Astrocyte of the cerebellum (primary cell): ENCODE measurements around the gene CPA2.

Source experiments
- DNase-seq: peaks from one replicate; pipeline ENCODE4 v3.0.0-alpha.2; 2011; ENCODE audit warnings: low read depth
- H3K4me3 ChIP-seq: 2 replicates; pipeline ENCODE4 v1.5.1; 2011; ENCODE audit warnings: mild to moderate bottlenecking, low read depth, low read length, moderate library complexity
- in situ Hi-C: cut with HindIII; loops from 2 replicates; pipeline ENCODE4 v1.10.0; 2017; ENCODE audit warnings: low sequenced_read_pairs
- TF ChIP-seq, protein P1 (sequence below): IDR thresholded peaks from 2 replicates; pipeline ENCODE4 v1.5.1; 2012; ENCODE audit warnings: low read length, low read depth, moderate library complexity, mild to moderate bottlenecking; ENCODE audit errors: missing control alignments

The CPA2 gene

DNA sequence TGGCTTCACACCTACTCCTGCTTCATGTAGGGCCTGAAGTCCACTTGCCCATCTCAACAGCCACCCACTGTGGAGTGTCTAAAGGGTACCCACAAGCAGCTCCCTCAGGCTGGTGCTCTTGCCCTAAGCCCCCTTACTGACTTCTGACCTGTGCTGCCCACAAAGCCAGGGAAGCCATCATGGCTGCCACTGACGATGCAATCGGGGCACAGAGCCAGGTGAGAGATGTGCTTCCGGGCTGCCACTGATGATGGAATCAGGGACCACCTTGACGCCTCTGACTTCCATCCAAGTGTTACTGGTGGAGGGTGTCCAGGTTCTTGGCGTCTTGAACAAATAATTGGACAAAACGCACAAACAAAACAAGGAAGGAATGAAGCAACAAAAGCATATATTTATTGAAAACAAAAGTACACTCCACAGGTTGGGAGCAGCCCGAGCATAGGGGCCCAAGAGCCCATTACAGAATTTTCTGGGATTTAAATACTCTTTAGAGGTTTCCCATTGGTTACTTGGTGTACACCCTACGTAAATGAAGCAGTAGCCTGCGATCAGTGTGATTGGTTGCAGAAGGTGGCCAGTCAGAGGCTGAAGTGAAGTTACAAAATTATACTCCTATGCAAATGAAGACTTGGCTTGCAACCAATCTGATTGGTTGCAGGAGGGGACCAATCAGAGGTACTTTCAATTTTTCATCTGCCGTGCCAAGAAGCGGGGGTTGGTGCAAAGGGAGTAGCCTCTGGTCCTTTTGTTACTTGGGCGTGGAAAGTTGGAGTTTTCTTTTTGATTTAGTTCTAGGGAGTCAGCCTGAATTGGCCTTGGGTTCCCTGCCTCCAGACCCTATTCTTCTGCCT, 4.5 kb downstream of the CPA2 start:
- no peak for DNase-seq
- in situ Hi-C loops, result no loop called here
- H3K4me3 ChIP-seq, result no peak overlapping the region
- TF ChIP-seq, protein P1, sequence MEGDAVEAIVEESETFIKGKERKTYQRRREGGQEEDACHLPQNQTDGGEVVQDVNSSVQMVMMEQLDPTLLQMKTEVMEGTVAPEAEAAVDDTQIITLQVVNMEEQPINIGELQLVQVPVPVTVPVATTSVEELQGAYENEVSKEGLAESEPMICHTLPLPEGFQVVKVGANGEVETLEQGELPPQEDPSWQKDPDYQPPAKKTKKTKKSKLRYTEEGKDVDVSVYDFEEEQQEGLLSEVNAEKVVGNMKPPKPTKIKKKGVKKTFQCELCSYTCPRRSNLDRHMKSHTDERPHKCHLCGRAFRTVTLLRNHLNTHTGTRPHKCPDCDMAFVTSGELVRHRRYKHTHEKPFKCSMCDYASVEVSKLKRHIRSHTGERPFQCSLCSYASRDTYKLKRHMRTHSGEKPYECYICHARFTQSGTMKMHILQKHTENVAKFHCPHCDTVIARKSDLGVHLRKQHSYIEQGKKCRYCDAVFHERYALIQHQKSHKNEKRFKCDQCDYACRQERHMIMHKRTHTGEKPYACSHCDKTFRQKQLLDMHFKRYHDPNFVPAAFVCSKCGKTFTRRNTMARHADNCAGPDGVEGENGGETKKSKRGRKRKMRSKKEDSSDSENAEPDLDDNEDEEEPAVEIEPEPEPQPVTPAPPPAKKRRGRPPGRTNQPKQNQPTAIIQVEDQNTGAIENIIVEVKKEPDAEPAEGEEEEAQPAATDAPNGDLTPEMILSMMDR, result no peak

DNA sequence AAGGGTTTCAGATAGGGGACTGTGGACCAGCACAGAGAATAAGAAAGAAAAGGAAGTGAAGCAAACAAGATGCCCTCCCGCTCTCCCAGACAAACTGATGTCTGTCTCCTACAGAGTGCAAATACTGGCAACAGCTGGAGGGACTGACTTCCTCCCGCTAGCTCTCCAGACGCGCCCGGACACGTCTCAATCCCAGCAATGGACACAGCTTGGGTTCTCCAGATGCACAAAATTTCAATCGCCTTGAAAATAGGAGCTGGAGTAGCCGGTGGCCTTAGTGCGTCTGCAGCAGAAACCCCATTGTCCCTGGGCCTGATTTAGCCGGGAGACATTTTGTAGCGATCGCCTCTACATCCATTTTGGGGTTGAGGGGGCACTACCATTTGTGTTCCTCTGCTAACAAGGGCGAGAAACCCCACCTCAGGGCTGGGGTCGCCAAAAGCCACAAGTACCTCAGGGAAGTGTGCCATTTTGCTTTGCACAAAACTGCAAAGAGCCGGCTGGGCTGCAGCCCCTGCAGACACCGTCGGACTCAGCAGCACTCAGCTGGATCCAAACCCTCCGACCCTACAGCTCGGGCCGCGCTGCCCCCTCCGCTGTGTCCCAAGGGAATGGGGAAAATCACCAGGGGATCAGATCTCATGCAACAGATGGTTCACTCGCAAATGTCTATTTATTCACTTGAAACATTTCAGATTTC, 5.9 kb downstream of the CPA2 start:
- no peak overlapping the region for H3K4me3 ChIP-seq
- no peak for DNase-seq
- in situ Hi-C loops, result no loop called here
- TF ChIP-seq, protein P1, result no peak

DNA sequence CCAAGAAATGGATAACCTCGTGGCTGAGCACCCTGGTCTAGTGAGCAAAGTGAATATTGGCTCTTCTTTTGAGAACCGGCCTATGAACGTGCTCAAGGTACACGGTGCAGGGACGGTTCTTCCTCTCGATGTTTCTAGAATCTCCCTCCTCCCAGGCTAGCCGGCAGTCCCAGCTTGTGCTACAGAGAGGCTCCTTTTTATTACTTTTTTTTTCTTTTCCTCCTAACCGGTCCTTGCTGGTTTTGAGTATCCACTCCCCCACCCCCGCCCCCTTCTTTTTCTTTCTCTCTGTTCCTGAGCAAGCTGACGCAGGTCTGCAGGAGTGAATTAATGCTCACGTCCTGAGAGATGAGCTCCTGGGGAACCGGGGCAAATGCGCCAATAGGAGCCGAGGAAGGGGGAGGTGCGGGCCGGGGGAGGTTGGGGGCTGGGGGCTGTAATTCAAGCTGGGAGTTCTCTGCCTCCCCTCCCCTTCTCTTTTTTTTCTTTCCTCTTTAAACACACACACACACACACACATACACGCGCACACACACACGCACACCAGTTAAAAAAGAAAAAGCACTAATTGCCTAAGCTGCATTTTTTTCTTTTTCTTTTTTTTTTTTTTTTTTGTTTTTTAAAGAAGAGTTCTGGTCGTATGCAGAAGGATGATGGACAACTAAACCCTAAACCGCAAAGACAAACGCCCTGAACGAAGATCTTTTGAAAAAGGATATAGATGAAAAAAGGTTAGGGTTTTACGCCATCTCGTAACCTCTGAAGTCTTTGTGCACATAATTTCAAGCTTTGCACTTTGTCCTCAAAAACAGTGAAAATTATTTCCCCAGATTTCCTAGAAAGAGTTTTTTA, 6.6 kb downstream of the CPA2 start:
- in situ Hi-C loops, result no loop called here
- TF ChIP-seq, protein P1, result no peak
- DNase-seq, result no peak
- H3K4me3 ChIP-seq, result peak overlapping the region; percentile 2

GRCh38 chr7:130273933-130274255, 7.2 kb downstream of the CPA2 start:
- H3K4me3 ChIP-seq, result no peak overlapping the region
- no peak for DNase-seq
- in situ Hi-C loops, result no loop called here
- TF ChIP-seq, protein P1, result no peak

DNA sequence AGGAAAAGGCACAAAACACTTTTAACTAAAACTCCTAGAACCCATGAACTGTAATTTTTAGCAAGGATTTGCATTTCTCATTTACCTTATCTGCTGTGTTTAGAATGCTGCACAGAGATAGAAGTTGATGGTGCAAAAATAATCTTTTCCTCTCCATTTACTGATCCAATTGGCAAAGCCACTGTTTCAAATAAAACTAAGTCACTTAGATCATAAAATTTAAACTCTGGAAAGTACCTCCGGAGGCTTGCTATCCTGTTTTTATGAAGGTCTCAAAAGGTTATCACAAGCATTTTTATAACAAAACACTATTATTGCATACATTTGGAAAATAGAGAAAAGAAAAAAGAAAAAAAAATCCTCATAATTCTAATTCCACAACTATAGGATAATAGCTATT, 7.6 kb downstream of the CPA2 start:
- DNase-seq, result no peak
- in situ Hi-C loops, result no loop called here
- H3K4me3 ChIP-seq, result no peak overlapping the region
- TF ChIP-seq, protein P1, result no peak

GRCh38 chr7:130274983-130275591, 8.4 kb downstream of the CPA2 start:
- in situ Hi-C loops, result no loop called here
- DNase-seq, result no peak
- H3K4me3 ChIP-seq, result no peak overlapping the region
- TF ChIP-seq, protein P1, result no peak
